Skeletal muscle tissue (tissue), 4 donors: ENCODE measurements around the gene CFAP299. TPM values are rescaled to one million over a fixed set of nuclear protein-coding genes. Genes with fewer than 3 reads are reported as not detected.

Experiments used
- H3K27ac ChIP-seq: one replicate; pipeline ENCODE4 v1.7.0; 2013; ENCODE audit warnings: mild to moderate bottlenecking, low read depth, low read length, inconsistent platforms
- H3K27me3 ChIP-seq, 3 donors: one replicate each; pipeline ENCODE4 v1.7.0; 2013; ENCODE audit warnings: low read length in 3 of 3; ENCODE audit not compliant: control insufficient read depth in 3 of 3, insufficient read depth in 3 of 3
- H3K36me3 ChIP-seq, 3 donors: one replicate each; pipeline ENCODE4 v1.7.0; 2013; ENCODE audit warnings: low read length in 3 of 3; ENCODE audit not compliant: control insufficient read depth in 3 of 3, insufficient read depth in 3 of 3
- H3K4me1 ChIP-seq, 3 donors: one replicate each; pipeline ENCODE4 v1.7.0; 2013; ENCODE audit warnings: low read length in 3 of 3, mild to moderate bottlenecking in 3 of 3; ENCODE audit not compliant: control insufficient read depth in 3 of 3, insufficient read depth in 3 of 3
- H3K4me3 ChIP-seq, 3 donors: one replicate each; pipeline ENCODE4 v1.7.0; 2013; ENCODE audit warnings: low read length in 3 of 3
- H3K9ac ChIP-seq, 3 donors: one replicate each; pipeline ENCODE4 v1.7.0; 2013; ENCODE audit warnings: low read length in 3 of 3, mild to moderate bottlenecking in 3 of 3, moderate library complexity in 2 of 3, low read depth in 1 of 3
- H3K9me3 ChIP-seq, 3 donors: one replicate each; pipeline ENCODE4 v1.7.0; 2013; ENCODE audit warnings: low read length in 3 of 3; ENCODE audit not compliant: control insufficient read depth in 3 of 3
- total RNA-seq: library from RNA; depleted of rRNA; stranded (reverse); fragments of >200 nt; gene quantifications from one replicate; pipeline ENCODE4 v1.2.3, GENCODE V29; 2014
- donor health status: Osteomylitis.

CFAP299 gene
- total RNA-seq, 1 donor from 2014 or later = 0.52 TPM

GRCh38 chr4:80542747-80543146 is 207.2 kb downstream of the CFAP299 start:
- no peaks in the 10 kb centered on the region for H3K9me3 ChIP-seq
- no peak overlapping the region for H3K4me3 ChIP-seq
- H3K27ac ChIP-seq = no peak overlapping the region
- no peaks in the 10 kb centered on the region for H3K4me1 ChIP-seq
- H3K9ac ChIP-seq = no peak overlapping the region
- H3K36me3 ChIP-seq = no peaks in the 10 kb centered on the region
- H3K27me3 ChIP-seq = no peaks in the 10 kb centered on the region

GRCh38 chr4:80560337-80560736 is 224.8 kb downstream of the CFAP299 start:
- Histone ChIP-seq H3K27ac (no peak overlapping the region), H3K9me3 (no peaks in the 10 kb centered on the region), H3K4me3 (no peak overlapping the region), H3K36me3 (no peaks in the 10 kb centered on the region), H3K27me3 (no peaks in the 10 kb centered on the region), H3K9ac (no peak overlapping the region), H3K4me1 (no peaks in the 10 kb centered on the region)

GRCh38 chr4:80566203-80566872 is 230.8 kb downstream of the CFAP299 start:
- H3K27ac ChIP-seq = no peak overlapping the region
- no peaks in the 10 kb centered on the region for H3K9me3 ChIP-seq
- no peaks in the 10 kb centered on the region for H3K36me3 ChIP-seq
- no peaks in the 10 kb centered on the region for H3K4me1 ChIP-seq
- no peaks in the 10 kb centered on the region for H3K27me3 ChIP-seq
- H3K4me3 ChIP-seq = no peak overlapping the region
- no peak overlapping the region for H3K9ac ChIP-seq

- Histone ChIP-seq H3K36me3 (no peaks in the 10 kb centered on the region), H3K4me3 (no peak overlapping the region), H3K27ac (no peak overlapping the region), H3K4me1 (no peaks in the 10 kb centered on the region), H3K27me3 (no peaks in the 10 kb centered on the region), H3K9ac (no peak overlapping the region), H3K9me3 (no peaks in the 10 kb centered on the region)
Observed at GRCh38 chr4:80568891-80569290, 233.4 kb downstream of the CFAP299 start.

GRCh38 chr4:80576796-80577195 is 241.3 kb downstream of the CFAP299 start:
- Histone ChIP-seq H3K27ac (no peak overlapping the region), H3K9ac (no peak overlapping the region), H3K4me3 (no peak overlapping the region), H3K9me3 (no peaks in the 10 kb centered on the region), H3K36me3 (no peaks in the 10 kb centered on the region), H3K27me3 (no peaks in the 10 kb centered on the region), H3K4me1 (no peaks in the 10 kb centered on the region)

- no peaks in the 10 kb centered on the region for H3K27me3 ChIP-seq
- H3K4me3 ChIP-seq = no peak overlapping the region
- H3K9me3 ChIP-seq = no peaks in the 10 kb centered on the region
- H3K4me1 ChIP-seq = no peaks in the 10 kb centered on the region
- H3K9ac ChIP-seq = no peak overlapping the region
- no peaks in the 10 kb centered on the region for H3K36me3 ChIP-seq
- H3K27ac ChIP-seq = no peak overlapping the region
Observed at GRCh38 chr4:80578001-80578400, 242.5 kb downstream of the CFAP299 start.

- Histone ChIP-seq H3K9me3 (no peaks in the 10 kb centered on the region), H3K4me1 (no peaks in the 10 kb centered on the region), H3K27me3 (no peaks in the 10 kb centered on the region), H3K36me3 (no peaks in the 10 kb centered on the region), H3K27ac (no peak overlapping the region), H3K4me3 (no peak overlapping the region), H3K9ac (no peak overlapping the region)
Observed at GRCh38 chr4:80585542-80585941, 250.0 kb downstream of the CFAP299 start.

GRCh38 chr4:80586716-80587115 is 251.2 kb downstream of the CFAP299 start:
- no peak overlapping the region for H3K9ac ChIP-seq
- no peak overlapping the region for H3K4me3 ChIP-seq
- H3K27me3 ChIP-seq = no peaks in the 10 kb centered on the region
- H3K9me3 ChIP-seq = no peaks in the 10 kb centered on the region
- no peak overlapping the region for H3K27ac ChIP-seq
- no peaks in the 10 kb centered on the region for H3K4me1 ChIP-seq
- no peaks in the 10 kb centered on the region for H3K36me3 ChIP-seq

GRCh38 chr4:80587871-80588385 is 252.4 kb downstream of the CFAP299 start:
- Histone ChIP-seq H3K4me3 (no peak overlapping the region), H3K9me3 (no peaks in the 10 kb centered on the region), H3K36me3 (no peaks in the 10 kb centered on the region), H3K9ac (no peak overlapping the region), H3K27ac (no peak overlapping the region), H3K27me3 (no peaks in the 10 kb centered on the region), H3K4me1 (no peaks in the 10 kb centered on the region)

GRCh38 chr4:80592950-80593349 is 257.4 kb downstream of the CFAP299 start:
- Histone ChIP-seq H3K27me3 (no peaks in the 10 kb centered on the region), H3K4me3 (no peak overlapping the region), H3K36me3 (no peaks in the 10 kb centered on the region), H3K9me3 (no peaks in the 10 kb centered on the region), H3K9ac (no peak overlapping the region), H3K4me1 (no peaks in the 10 kb centered on the region), H3K27ac (no peak overlapping the region)
